LoVo (cell line): Measurements from ENCODE around the gene SF3B6.
A peak's percentile ranks its signal among the peaks of the same experiment; 100 is the strongest.
"Not testable (repeated sequence)": the region's sequence is repeated elsewhere in the genome, so short reads cannot be mapped to it uniquely, and the experiment has no call there.

ENCODE experiments used
- DNase-seq: peaks from one replicate; pipeline ENCODE4 v3.0.0-alpha.2; 2016; ENCODE audit warnings: low spot score

The SF3B6 gene

GRCh38 chr2:24093270-24093669 is 17.1 kb upstream of the SF3B6 start:
- not testable (repeated sequence) for DNase-seq

GRCh38 chr2:24088821-24089359 is 12.8 kb upstream of the SF3B6 start:
- no peak for DNase-seq

GRCh38 chr2:24087032-24087431 is 10.9 kb upstream of the SF3B6 start:
- no peak for DNase-seq

- no peak for DNase-seq
Measured at GRCh38 chr2:24086241-24086640, 10.1 kb upstream of the SF3B6 start.

- no peak for DNase-seq
Measured at GRCh38 chr2:24085200-24085489, 9.0 kb upstream of the SF3B6 start.

DNA sequence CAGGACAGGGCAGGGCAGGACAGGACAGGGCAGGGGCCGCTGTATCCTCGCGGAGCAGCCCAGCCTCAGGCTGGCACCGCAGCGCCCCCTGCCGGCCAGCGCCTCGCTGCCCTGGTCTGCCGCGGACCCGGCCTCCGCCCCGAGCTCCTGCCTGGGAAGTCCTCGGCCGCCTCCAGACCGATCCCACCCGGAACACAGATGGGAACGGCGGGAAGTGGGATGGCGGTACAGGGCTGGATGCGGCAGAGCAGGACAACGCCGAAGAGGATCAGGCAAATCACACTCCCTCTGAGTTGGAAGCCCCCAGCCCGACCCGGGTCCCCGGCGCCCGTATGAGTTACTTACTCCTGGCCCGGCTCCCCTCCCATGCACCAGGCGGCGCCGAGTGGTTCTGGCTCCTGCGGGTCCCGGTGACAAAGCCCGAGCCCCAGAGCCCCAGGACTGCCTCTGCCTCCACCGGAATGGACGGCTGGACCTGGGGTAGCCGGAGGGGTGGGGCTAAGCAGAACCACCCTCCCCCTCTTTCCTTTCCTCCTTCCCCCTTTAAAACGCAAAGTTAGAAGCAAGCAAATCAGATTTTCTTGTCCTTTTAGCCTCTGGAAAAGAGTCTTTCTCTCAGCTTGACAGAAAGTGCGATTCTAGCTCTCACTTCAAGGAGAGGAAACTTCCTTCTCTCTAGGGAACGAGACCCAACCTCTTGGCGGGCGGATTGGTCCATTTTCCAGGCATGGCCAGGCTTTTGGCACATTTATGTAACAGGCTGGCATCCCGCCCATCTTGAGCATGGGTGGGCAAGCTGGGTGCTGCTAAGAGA is 8.5 kb upstream of the SF3B6 start, which contains the start of gene TP53I3:
TP53I3 (minus strand) TSS at position 449 of the 814 bp plus-strand sequence. CDS start 508 bp downstream, outside the sequence.
- peak; percentile 92 for DNase-seq

DNA sequence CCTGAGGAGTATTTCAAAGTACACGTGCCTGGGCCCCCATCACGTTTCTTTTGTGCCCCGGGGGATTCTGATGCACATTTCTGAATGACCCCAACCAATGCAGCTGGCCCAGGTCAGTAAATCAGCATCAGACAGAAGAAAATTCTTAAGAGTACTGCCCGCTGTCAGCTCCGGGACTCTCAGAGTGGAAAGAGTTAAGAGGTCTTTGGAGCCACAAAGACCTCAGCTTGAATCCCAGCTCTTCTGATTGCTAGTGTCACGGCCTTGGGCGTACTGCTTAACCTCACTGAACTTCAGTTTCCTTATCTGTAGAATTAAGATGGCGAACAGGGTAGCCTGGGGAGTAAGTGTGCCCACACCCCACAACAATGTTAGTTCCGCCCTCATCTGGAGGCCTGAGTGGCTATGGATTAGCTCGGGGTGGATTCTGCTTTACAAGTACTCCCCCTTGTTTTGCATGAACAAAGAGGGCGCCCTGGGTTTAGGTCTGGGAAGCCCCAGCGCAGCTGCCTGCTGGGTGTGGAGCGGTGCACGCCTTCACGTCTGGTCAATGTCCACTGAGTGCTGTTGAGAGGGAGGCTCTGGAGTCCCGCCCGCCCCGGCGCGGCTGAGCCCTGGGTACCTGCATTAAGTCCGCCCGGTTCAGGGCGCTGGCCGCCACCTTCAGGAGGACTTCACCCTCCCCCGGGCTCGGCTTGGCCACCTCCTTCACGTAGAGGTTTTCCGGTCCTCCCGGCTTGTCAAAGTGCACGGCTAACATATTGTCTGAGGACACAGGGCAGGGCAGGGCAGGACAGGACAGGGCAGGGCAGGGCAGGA is 7.7 kb upstream of the SF3B6 start:
- peak; percentile 91 for DNase-seq

DNA sequence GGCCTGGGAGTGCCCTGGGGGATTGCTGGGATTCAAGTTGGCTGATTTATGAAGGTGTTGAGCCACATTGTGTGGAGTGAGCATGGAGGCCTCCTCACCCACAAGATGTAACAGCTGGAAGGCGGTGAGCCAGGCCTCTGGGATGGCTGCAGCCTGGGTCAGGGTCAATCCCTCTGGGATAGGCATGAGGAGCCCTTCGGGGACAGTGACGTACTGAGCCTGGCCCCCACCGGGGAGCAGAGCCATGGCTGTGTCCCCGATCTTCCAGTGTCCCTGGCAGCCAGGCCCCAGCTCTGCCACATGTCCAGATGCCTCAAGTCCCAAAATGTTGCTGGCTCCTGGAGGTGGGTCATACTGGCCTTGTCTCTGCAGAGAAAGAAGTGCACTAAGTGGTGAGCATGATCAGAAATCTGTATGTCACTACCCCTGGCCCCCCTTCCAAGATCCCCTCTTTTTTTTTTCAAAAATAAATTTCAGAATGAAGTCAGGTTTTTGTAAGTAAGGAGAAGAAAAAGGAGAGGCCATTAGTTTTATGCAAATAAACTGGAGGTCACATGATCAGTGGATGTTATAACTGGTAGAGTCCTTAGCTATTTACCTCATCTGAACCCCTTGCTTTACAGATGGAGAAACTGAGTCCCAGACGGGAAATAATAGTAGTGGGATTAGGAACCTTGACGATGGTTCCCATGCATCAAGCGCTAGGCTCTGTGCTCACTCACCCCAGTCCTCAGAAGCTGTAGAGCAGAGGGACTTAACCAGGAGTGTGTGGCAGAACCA is 6.9 kb upstream of the SF3B6 start:
- no peak for DNase-seq

GRCh38 chr2:24080701-24081100 is 4.6 kb upstream of the SF3B6 start:
- no peak for DNase-seq

- DNase-seq = no peak
Measured at GRCh38 chr2:24077879-24078278, 1.8 kb upstream of the SF3B6 start.

- no peak for DNase-seq
Measured at GRCh38 chr2:24077535-24077877, 1.4 kb upstream of the SF3B6 start.

DNA sequence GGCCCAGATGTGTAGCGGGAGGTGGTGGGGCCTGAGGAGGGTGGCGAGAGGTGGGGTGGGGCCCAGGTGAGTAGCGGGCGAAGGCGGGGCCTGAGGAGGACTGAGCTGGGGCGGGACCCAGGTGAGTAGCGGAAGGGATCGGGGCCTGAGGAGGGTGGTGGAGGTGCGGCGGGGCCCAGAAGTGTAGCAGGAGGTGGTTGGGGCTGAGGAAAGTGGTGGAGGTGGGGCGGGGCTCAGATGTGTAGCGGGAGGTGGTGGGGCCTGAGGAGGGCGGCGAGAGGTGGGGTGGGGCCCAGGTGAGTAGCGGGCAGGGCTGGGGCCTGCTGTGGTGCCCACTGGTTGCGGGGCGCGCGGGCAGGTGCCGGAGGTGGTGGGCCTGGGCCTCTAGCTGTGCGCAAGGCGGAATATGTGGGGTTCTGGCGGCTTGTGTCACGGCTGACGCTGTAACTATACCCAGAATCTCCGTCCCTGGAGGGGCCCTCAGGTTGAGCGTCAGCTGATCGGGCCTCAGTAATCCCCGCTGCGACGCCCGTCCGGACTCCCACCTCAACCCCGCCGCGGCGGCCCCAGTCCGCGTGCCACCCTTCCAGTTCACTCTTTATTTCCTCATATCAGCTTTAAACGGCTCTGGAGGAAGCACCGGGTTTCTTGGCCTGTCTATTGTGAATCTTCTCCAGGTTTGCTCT is 866 bp upstream of the SF3B6 start:
- DNase-seq = peak; percentile 17

DNA sequence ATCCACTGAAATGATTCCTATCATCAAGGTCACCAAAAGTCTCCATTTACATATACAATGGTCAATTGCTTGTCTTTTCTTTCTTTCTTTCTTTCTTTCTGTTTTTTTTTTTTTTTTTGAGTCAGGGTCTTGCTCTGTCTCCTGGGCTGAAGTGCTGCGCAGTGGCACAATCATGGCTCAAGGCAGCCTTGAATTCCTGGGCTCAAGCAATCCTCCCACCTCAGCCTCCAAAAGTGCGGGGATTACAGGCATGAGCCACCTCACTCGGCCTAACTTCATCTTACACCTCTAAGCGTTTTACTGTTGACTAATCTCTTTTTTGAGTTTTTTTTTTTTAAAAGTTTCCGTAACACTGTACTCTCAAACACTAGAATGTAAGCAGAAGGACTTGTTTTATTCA is 867 bp downstream of the SF3B6 start:
- DNase-seq = no peak

- no peak for DNase-seq
Measured at GRCh38 chr2:24073816-24074215, 2.3 kb downstream of the SF3B6 start.

DNA sequence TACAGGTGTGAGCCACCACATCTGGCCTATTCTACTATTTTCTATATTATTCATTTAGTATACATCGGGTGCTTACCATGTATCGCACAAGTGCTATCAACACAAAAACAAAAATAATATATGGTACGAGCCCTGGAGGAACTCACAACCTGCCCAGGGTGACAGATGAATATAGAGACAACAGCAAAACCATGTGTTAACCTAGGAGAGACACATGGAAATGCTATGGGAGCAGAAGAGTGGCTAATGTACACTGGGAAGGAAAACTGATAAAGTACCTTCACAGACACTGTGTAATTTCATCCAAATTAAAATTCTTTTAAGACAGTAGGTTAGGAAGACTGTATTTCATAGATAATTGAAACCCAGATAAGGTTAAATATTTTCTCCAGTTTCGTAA is 3.9 kb downstream of the SF3B6 start:
- no peak for DNase-seq

DNA sequence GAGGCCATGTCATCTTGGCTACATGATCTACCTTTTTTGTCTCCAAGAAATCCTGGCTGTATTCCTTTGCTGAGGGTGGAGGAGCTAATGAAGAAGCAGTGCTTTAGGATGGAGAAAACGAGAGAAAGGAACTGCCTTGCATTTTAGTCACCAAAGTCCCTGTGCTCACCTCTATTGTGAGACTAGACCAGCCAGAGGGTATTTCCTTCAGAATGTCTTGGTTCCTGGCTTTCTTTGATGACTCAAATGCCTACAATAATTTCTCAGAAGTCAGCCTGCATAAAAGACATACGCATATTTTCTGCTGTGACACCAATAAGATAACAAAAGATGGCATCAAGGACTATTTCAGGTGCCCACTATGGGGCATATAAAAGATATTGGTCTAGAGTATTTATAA is 10.8 kb downstream of the SF3B6 start:
- no peak for DNase-seq

GRCh38 chr2:24058564-24059271 is 17.4 kb downstream of the SF3B6 start:
- DNase-seq = no peak

DNA sequence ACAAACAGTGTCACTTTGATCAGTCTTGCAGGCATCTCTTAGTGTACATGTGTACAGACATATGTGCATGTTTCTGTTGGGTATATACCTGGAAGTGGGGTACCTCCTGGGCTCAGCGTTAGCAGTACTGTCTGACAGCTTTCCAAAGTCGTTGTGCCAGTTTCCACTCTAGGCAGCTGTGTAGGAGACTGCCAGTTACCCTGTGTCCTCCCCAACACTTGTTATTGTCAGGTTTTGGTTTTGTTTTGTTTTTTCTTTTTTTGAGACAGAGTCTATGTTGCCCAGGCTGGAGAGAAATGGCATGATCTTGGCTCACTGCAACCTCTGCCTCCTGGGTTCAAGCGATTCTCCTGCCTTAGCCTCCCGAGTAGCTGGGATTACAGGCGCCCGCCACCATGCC is 20.4 kb downstream of the SF3B6 start:
- no peak for DNase-seq

GRCh38 chr2:24054366-24055010 is 21.6 kb downstream of the SF3B6 start:
- no peak for DNase-seq

- DNase-seq = no peak
Measured at GRCh38 chr2:24052951-24053350, 23.2 kb downstream of the SF3B6 start.

DNA sequence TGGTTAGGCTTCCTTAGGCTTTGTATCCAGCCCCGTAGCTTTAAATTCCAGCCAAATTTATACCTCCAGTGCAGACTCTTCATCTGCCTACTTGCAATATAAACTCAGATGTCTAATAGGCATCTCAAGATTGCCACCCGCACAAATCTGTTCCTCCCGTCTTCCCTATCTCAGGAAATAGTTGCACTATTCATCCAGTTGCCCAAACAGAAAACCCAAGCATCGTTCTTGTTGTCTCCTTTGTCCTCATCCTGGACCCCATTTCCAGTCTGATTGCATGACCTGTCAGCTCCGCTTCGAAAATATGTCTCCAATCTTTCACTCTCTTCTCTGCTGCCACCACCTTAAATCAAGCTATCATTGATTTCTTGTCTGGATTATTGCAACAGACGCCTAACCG is 24.3 kb downstream of the SF3B6 start:
- no peak for DNase-seq
